Astrocyte of the spinal cord (primary cell): Measurements from ENCODE around the gene ABHD5.

Experiments used
- DNase-seq: peaks from one replicate; pipeline ENCODE4 v3.0.0; 2011; ENCODE audit warnings: low read depth, low spot score
- H3K4me3 ChIP-seq: 2 replicates; pipeline ENCODE4 v1.5.1; 2011; ENCODE audit warnings: low read depth, mild to moderate bottlenecking, low read length, moderate library complexity
- in situ Hi-C: cut with HindIII; loops from 2 replicates; pipeline ENCODE4 v1.10.0; 2017; ENCODE audit warnings: low sequenced_read_pairs
- TF ChIP-seq, protein P1 (sequence below): IDR thresholded peaks from 2 replicates; pipeline ENCODE4 v1.5.1; 2012; ENCODE audit warnings: low read depth, mild to moderate bottlenecking, low read length, inconsistent platforms

ABHD5 gene

DNA sequence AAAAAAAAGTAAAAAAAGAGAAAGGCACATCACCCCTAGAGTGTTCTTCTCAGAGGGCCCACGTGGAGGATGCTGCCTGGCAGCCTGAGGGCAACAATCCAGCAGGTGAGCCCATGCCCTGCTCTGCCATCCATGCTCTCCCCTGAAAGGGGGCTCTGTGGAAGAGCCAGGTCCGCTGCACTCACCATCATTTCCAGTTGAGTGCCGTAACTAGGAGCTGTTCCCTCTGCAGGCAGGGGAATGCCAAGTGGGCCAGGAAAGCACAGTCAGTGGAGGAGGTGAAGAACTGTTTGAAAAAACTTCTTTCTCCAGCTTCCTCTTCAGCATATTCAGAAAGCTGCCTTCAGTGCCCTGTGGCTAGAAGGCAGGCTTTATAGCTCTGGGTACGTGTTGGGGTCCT lies 84.1 kb downstream of the ABHD5 start:
- in situ Hi-C loops = no loop called here

DNA sequence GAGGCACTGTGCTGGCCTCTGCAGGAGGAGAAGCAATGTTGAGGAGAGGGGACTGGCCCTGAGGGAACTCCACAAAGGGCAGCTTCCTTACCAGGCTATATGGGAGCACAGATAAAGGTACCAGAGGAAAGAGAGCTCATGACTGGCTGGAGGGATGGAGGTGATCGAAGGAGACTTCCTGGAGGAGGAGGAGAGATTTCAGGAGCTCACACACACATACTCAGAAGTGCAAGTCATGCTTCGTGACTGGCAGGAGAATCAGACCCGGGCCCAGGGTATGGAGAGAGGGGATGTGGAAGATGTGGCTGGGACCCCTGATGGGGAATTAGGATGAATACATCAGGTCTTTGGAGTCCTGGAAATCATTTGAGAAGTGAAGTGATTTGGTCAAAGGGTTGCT lies 85.4 kb downstream of the ABHD5 start:
- TF ChIP-seq, protein P1, sequence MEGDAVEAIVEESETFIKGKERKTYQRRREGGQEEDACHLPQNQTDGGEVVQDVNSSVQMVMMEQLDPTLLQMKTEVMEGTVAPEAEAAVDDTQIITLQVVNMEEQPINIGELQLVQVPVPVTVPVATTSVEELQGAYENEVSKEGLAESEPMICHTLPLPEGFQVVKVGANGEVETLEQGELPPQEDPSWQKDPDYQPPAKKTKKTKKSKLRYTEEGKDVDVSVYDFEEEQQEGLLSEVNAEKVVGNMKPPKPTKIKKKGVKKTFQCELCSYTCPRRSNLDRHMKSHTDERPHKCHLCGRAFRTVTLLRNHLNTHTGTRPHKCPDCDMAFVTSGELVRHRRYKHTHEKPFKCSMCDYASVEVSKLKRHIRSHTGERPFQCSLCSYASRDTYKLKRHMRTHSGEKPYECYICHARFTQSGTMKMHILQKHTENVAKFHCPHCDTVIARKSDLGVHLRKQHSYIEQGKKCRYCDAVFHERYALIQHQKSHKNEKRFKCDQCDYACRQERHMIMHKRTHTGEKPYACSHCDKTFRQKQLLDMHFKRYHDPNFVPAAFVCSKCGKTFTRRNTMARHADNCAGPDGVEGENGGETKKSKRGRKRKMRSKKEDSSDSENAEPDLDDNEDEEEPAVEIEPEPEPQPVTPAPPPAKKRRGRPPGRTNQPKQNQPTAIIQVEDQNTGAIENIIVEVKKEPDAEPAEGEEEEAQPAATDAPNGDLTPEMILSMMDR = no peak
- DNase-seq = no peak
- in situ Hi-C loops = no loop called here
- no peak overlapping the region for H3K4me3 ChIP-seq

More for the DNA sequence above, 84.1 kb downstream of the ABHD5 start:
- H3K4me3 ChIP-seq = no peak overlapping the region
- TF ChIP-seq, protein P1 = no peak
- DNase-seq = no peak

DNA sequence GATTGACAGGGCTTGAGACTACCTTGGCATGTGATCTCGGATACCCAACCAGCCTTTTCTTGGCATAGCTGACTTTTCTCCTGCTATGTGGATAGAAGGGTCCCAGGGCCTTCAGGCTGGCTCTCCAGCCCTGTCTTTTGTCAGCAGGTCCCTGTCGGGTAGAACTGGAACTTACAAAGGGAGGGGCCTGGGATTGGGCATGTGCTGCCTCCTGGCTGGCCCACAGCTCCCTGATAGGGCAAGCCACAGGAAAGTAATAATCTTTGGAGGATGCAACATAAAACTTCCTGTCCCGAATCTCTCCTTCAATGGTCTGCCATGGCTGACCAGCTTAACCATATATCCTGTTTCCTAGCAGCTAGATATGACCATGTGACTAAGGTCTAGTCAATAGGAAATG lies 89.1 kb downstream of the ABHD5 start:
- no peak overlapping the region for H3K4me3 ChIP-seq
- in situ Hi-C loops = no loop called here
- TF ChIP-seq, protein P1 = no peak
- DNase-seq = no peak

GRCh38 chr3:43782541-43782940 lies 91.8 kb downstream of the ABHD5 start:
- H3K4me3 ChIP-seq = no peak overlapping the region
- in situ Hi-C loops = no loop called here
- no peak for DNase-seq
- TF ChIP-seq, protein P1 = no peak
